GM12892 (cell line): ENCODE data around the gene L1TD1.
"Not testable (repeated sequence)": the region's sequence is repeated elsewhere in the genome, so short reads cannot be mapped to it uniquely, and the experiment has no call there.

Experiments used
- POLR2A ChIP-seq: IDR thresholded peaks from 2 replicates; pipeline ENCODE4 v1.6.1; 2011; ENCODE audit warnings: low read depth, low read length, control low read depth
- POLR2AphosphoS5 ChIP-seq: IDR thresholded peaks from 2 replicates; pipeline ENCODE4 v1.6.1; 2011; ENCODE audit warnings: low read depth, low read length, control low read depth
- TAF1 ChIP-seq: IDR thresholded peaks from 2 replicates; pipeline ENCODE4 v1.6.1; 2011; ENCODE audit warnings: low read depth, mild to moderate bottlenecking, control low read depth, low read length, borderline replicate concordance

DNA sequence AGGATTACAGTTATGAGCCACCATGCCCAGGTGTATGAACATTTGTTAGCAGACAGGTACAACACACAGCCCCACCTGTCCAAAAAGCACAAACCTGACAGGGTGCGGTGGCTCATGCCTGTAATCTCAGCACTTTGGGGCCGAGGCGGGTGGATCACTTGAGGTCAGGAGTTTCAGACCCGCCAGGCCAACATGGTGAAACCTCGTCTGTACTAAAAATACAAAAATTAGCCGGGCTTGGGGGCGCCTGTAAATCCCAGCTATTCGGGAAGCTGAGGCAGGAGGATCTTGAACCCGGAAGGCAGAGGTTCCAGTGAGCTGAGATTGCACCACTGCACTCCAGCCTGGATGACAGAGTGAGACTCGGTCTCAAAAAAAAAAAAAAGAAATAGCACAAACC lies 24.3 kb upstream of the L1TD1 start:
- TF ChIP-seq POLR2A, POLR2AphosphoS5, TAF1: not testable (repeated sequence)
